ENCODE results near the gene RABEP2.

- TF ChIP-seq CTCF (conservative IDR thresholded peaks at IDR 0.05; ENCODE audit: low read length) (no peak), EZH2phosphoT487 (IDR thresholded peaks at IDR 0.05; ENCODE audit: borderline replicate concordance, low read depth, low read length) (no peak)
Measured at GRCh38 chr16:28869201-28869600, 55.8 kb downstream of the RABEP2 start.

All from OCI-LY7 (cell line).